ENCODE results near the gene FILIP1L. TPM values are rescaled to one million over a fixed set of nuclear protein-coding genes. Genes with fewer than 3 reads are reported as not detected.

FILIP1L gene
- total RNA-seq, 1 experiment from 2014 or later, result 0.07 TPM

DNA sequence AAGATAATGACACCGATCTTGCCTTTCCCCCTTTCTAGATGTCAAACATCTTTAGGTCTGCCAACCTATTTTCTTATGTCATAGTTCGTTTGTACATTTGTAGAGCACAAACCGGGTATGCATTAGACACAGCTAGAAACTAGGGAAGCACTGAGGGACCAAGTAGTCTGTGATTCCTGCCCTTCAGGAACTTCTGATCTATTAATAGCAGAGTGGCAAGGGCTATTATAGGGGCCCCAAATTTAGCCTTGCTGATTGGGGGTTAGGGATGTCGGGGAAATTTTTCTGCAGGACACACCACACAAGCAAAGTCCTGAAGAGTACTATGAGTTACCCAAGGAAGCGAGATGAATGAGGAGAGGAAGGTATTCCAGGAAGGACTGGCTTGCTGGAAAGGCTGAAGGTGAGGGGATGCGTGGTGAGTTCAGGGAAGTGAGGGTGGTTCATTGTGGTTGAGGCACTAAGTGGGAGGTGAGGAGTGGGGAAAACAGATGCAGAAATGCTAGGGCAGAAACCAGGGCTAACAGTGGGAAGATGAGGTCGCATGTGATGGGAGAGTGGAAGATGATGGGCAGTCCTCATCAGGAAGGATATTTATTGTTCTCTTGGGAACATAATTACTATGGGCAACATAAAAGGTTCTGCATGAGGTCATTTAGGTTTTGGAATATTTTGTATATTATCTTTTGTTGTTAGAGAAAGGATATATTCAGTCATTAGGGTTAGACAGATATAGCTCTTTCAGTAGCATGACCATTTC lies 152.4 kb downstream of the FILIP1L start:
- Histone ChIP-seq H3K9ac (ENCODE audit: extremely low read depth, insufficient read length, low read length) (no peak overlapping the region), H3K23me2 (ENCODE audit: insufficient read length, low read depth, low read length, poor library complexity, severe bottlenecking) (no peaks in the 10 kb centered on the region), H2BK5ac (ENCODE audit: insufficient read length, low read length) (no peak overlapping the region), H3K79me2 (ENCODE audit: insufficient read depth, low read length) (no peaks in the 10 kb centered on the region), H2AFZ (ENCODE audit: low read length) (no peak overlapping the region), H2BK20ac (ENCODE audit: low read depth, low read length, poor library complexity, severe bottlenecking) (no peak overlapping the region), H3K4ac (ENCODE audit: low read depth, low read length) (no peak overlapping the region), H4K91ac (ENCODE audit: insufficient read length, low read depth, low read length) (no peak overlapping the region), H4K5ac (ENCODE audit: insufficient read length, low read depth, low read length) (no peak overlapping the region), H4K20me1 (ENCODE audit: control insufficient read depth, insufficient read depth, insufficient read length) (no peaks in the 10 kb centered on the region), H2AK5ac (ENCODE audit: insufficient read length, low read length) (no peak overlapping the region), H3K9me3 (ENCODE audit: control insufficient read depth, low read depth, low read length) (no peaks in the 10 kb centered on the region), H3K79me1 (ENCODE audit: insufficient read depth, low read depth, low read length, poor library complexity, severe bottlenecking) (no peaks in the 10 kb centered on the region), H3K27ac (ENCODE audit: insufficient read length, low read depth, low read length) (no peak overlapping the region), H4K8ac (replicated peaks; ENCODE audit: insufficient read length, low read depth, low read length) (no peak overlapping the region), H3K18ac (ENCODE audit: insufficient read length, low read depth, low read length) (no peak overlapping the region), H2BK15ac (ENCODE audit: low read depth, low read length) (no peak overlapping the region; the same call in 1 of the 2 replicates), H3K56ac (ENCODE audit: insufficient read length, low read depth, low read length) (no peak overlapping the region), H3K4me2 (ENCODE audit: insufficient read depth, insufficient read length, low read length) (no peak overlapping the region), H3K23ac (ENCODE audit: insufficient read length, low read depth, low read length) (no peak overlapping the region), H3K4me1 (ENCODE audit: insufficient read depth, low read length) (no peaks in the 10 kb centered on the region; the same call in 1 of the 2 replicates), H2BK120ac (ENCODE audit: low read depth, low read length, poor library complexity, severe bottlenecking) (no peak overlapping the region), H2BK12ac (ENCODE audit: insufficient read length, low read depth, low read length) (no peak overlapping the region), H3K14ac (ENCODE audit: insufficient read depth, low read length) (peak overlapping the region; percentile 55; the same call in 1 of the 2 replicates), H3T11ph (ENCODE audit: low read length) (no peak overlapping the region), H3K27me3 (ENCODE audit: insufficient read depth, low read length) (no peaks in the 10 kb centered on the region)
- H3K4me1 Mint-ChIP-seq, result peaks cover 0 to 4% of the 10 kb centered on the region in 2 experiments; a peak in 1 of 4 replicates
- DNase-seq, result no peak
- H3K27me3 Mint-ChIP-seq (ENCODE audit: low read depth), result no peaks in the 10 kb centered on the region
- H3K36me3 Mint-ChIP-seq (ENCODE audit: insufficient read depth in 1 of 3, low read depth in 3 of 3), result no peaks in the 10 kb centered on the region
- no peak overlapping the region for H3K4me3 Mint-ChIP-seq
- WGBS (ENCODE audit: extremely low coverage, insufficient read length, low lambda C conversion rate), result no CpG with 5 or more reads among the region's 7 CpGs
- peak overlapping the region in 1 of 3 experiments; percentile 2; a peak in 2 of 7 replicates for H3K27ac Mint-ChIP-seq
- no peaks in the 10 kb centered on the region for H3K9me3 Mint-ChIP-seq
- TF ChIP-seq, protein P1, sequence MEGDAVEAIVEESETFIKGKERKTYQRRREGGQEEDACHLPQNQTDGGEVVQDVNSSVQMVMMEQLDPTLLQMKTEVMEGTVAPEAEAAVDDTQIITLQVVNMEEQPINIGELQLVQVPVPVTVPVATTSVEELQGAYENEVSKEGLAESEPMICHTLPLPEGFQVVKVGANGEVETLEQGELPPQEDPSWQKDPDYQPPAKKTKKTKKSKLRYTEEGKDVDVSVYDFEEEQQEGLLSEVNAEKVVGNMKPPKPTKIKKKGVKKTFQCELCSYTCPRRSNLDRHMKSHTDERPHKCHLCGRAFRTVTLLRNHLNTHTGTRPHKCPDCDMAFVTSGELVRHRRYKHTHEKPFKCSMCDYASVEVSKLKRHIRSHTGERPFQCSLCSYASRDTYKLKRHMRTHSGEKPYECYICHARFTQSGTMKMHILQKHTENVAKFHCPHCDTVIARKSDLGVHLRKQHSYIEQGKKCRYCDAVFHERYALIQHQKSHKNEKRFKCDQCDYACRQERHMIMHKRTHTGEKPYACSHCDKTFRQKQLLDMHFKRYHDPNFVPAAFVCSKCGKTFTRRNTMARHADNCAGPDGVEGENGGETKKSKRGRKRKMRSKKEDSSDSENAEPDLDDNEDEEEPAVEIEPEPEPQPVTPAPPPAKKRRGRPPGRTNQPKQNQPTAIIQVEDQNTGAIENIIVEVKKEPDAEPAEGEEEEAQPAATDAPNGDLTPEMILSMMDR (conservative IDR thresholded peaks at IDR 0.05), result no peak
